ENCODE results near the gene ASB1.

The ASB1 gene

GRCh38 chr2:238475034-238475433 lies 48.3 kb downstream of the ASB1 start:
- TF ChIP-seq GLIS3 (CRISPR knock-in tag; IDR thresholded peaks at IDR 0.05) (no peak), ZC3H10 (CRISPR knock-in tag; IDR thresholded peaks at IDR 0.05) (no peak), TCF4 (CRISPR knock-in tag; IDR thresholded peaks at IDR 0.05; ENCODE audit: borderline replicate concordance) (no peak), PATZ1 (CRISPR knock-in tag; IDR thresholded peaks at IDR 0.05; ENCODE audit: borderline replicate concordance) (no peak), ZNF8 (CRISPR knock-in tag; IDR thresholded peaks at IDR 0.05) (no peak), PPARA (CRISPR knock-in tag; IDR thresholded peaks at IDR 0.05; ENCODE audit: borderline replicate concordance) (no peak), ZNF70 (CRISPR knock-in tag; IDR thresholded peaks at IDR 0.05) (no peak), BACH2 (CRISPR knock-in tag; IDR thresholded peaks at IDR 0.05; ENCODE audit: borderline replicate concordance) (no peak), CSRNP3 (CRISPR knock-in tag; IDR thresholded peaks at IDR 0.05) (no peak), SNAI2 (CRISPR knock-in tag; IDR thresholded peaks at IDR 0.05) (no peak), ZFP30 (CRISPR knock-in tag; IDR thresholded peaks at IDR 0.05) (no peak), ZNF565 (CRISPR knock-in tag; conservative IDR thresholded peaks at IDR 0.05; ENCODE audit: low read depth) (no peak), OSR1 (CRISPR knock-in tag; IDR thresholded peaks at IDR 0.05) (no peak), ARNTL (CRISPR knock-in tag; IDR thresholded peaks at IDR 0.05; ENCODE audit: borderline replicate concordance, low read depth) (no peak)
- TF ChIP-seq, protein P1, sequence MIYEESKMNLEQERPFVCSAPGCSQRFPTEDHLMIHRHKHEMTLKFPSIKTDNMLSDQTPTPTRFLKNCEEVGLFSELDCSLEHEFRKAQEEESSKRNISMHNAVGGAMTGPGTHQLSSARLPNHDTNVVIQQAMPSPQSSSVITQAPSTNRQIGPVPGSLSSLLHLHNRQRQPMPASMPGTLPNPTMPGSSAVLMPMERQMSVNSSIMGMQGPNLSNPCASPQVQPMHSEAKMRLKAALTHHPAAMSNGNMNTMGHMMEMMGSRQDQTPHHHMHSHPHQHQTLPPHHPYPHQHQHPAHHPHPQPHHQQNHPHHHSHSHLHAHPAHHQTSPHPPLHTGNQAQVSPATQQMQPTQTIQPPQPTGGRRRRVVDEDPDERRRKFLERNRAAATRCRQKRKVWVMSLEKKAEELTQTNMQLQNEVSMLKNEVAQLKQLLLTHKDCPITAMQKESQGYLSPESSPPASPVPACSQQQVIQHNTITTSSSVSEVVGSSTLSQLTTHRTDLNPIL (CRISPR knock-in tag; IDR thresholded peaks at IDR 0.05; ENCODE audit: low read depth): no peak
- ATAC-seq: no peak

DNA sequence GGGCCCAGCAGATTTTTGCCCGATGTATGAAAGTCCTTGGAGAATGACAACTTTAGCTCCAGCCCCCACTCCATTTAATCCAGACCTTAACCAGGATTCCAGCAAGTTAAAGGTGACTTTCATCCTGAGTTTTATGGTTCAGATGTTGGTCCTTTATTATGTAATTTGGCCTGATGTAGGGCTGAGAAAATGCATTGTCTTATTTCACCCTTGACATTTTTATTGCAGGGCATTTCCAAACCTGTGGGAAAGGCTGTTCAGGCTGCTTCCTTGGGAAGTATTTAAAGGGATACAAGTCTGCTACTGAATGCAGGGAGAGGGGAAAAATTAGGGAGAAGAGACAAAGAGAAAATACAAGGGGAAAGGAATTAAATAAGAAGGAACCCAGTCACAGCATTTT lies 48.8 kb downstream of the ASB1 start:
- TF ChIP-seq, protein P2, sequence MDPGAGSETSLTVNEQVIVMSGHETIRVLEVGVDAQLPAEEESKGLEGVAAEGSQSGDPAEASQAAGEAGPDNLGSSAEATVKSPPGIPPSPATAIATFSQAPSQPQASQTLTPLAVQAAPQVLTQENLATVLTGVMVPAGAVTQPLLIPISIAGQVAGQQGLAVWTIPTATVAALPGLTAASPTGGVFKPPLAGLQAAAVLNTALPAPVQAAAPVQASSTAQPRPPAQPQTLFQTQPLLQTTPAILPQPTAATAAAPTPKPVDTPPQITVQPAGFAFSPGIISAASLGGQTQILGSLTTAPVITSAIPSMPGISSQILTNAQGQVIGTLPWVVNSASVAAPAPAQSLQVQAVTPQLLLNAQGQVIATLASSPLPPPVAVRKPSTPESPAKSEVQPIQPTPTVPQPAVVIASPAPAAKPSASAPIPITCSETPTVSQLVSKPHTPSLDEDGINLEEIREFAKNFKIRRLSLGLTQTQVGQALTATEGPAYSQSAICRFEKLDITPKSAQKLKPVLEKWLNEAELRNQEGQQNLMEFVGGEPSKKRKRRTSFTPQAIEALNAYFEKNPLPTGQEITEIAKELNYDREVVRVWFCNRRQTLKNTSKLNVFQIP (CRISPR knock-in tag; IDR thresholded peaks at IDR 0.05; ENCODE audit: borderline replicate concordance, low read depth): no peak
- no peak for TF ChIP-seq BACH2 (CRISPR knock-in tag; IDR thresholded peaks at IDR 0.05; ENCODE audit: borderline replicate concordance)
- TF ChIP-seq ZC3H10 (CRISPR knock-in tag; IDR thresholded peaks at IDR 0.05): no peak
- TF ChIP-seq PATZ1 (CRISPR knock-in tag; IDR thresholded peaks at IDR 0.05; ENCODE audit: borderline replicate concordance): no peak
- TF ChIP-seq, protein P1 (CRISPR knock-in tag; IDR thresholded peaks at IDR 0.05; ENCODE audit: low read depth): no peak
- no peak for TF ChIP-seq RARB (CRISPR knock-in tag; IDR thresholded peaks at IDR 0.05)
- no peak for TF ChIP-seq ZNF8 (CRISPR knock-in tag; IDR thresholded peaks at IDR 0.05)
- no peak for TF ChIP-seq TOX (CRISPR knock-in tag; IDR thresholded peaks at IDR 0.05; ENCODE audit: borderline replicate concordance)
- TF ChIP-seq CSRNP3 (CRISPR knock-in tag; IDR thresholded peaks at IDR 0.05): no peak
- no peak for TF ChIP-seq GLIS3 (CRISPR knock-in tag; IDR thresholded peaks at IDR 0.05)
- no peak for TF ChIP-seq SNAI2 (CRISPR knock-in tag; IDR thresholded peaks at IDR 0.05)
- TF ChIP-seq TSHZ2 (CRISPR knock-in tag; IDR thresholded peaks at IDR 0.05): no peak
- TF ChIP-seq TCF4 (CRISPR knock-in tag; IDR thresholded peaks at IDR 0.05; ENCODE audit: borderline replicate concordance): no peak
- no peak for TF ChIP-seq ESRRG (CRISPR knock-in tag; IDR thresholded peaks at IDR 0.05)
- no peak for TF ChIP-seq ZFP3 (CRISPR knock-in tag; IDR thresholded peaks at IDR 0.05)
- no peak for TF ChIP-seq ZNF565 (CRISPR knock-in tag; conservative IDR thresholded peaks at IDR 0.05; ENCODE audit: low read depth)
- TF ChIP-seq PPARA (CRISPR knock-in tag; IDR thresholded peaks at IDR 0.05; ENCODE audit: borderline replicate concordance): no peak
- TF ChIP-seq ARNTL (CRISPR knock-in tag; IDR thresholded peaks at IDR 0.05; ENCODE audit: borderline replicate concordance, low read depth): no peak
- ATAC-seq: no peak
